Upper lobe of left lung (tissue), 6 donors: ENCODE measurements around the gene LTB. TPM values are rescaled to one million over a fixed set of nuclear protein-coding genes. Genes with fewer than 3 reads are reported as not detected.
"Not testable (repeated sequence)": the region's sequence is repeated elsewhere in the genome, so short reads cannot be mapped to it uniquely, and the experiment has no call there.

Experiments used
- ATAC-seq, 2 donors: fragments of 200-7000 bp; cut with Tn5 transposase; one replicate each; pipeline ENCODE4 v1.9.1; 2022; ENCODE audit warnings: mild to moderate bottlenecking in 2 of 2, moderate library complexity in 2 of 2; ENCODE audit not compliant: low FRiP score in 2 of 2
- DNase-seq, 2 donors: peaks; one replicate each; pipeline ENCODE4 v3.0.0-alpha.2; 2019 to 2020
- H3K27ac ChIP-seq, 4 donors: fragments of 200-600 bp; sonication (generic); one replicate each; pipeline ENCODE4 v1.5.1; 2016 to 2019
- H3K27me3 ChIP-seq, 4 donors: fragments of 200-600 bp; sonication (generic); one replicate each; pipeline ENCODE4 v1.5.1; 2017 to 2019
- H3K36me3 ChIP-seq, 4 donors: fragments of 200-600 bp; sonication (generic); one replicate each; pipeline ENCODE4 v1.5.1; 2016 to 2019
- H3K4me1 ChIP-seq, 4 donors: fragments of 200-600 bp; sonication (generic); one replicate each; pipeline ENCODE4 v1.5.1; 2018 to 2019
- H3K4me3 ChIP-seq, 4 donors: fragments of 200-600 bp; sonication (generic); one replicate each; pipeline ENCODE4 v1.5.1; 2017 to 2019; ENCODE audit warnings: mild to moderate bottlenecking in 2 of 4, moderate library complexity in 1 of 4
- H3K9me3 ChIP-seq, 4 donors: fragments of 200-600 bp; sonication (generic); one replicate each; pipeline ENCODE4 v1.5.1; 2018 to 2019
- CTCF ChIP-seq, 6 experiments: fragments of 450-650 bp in 4 of 6; fragments of 200-600 bp in 2 of 6; sonication (generic) in 2 of 6; IDR thresholded peaks; one replicate each; pipeline ENCODE4 v1.5.1; 2016 to 2019; ENCODE audit warnings: antibody characterized with exemption in 6 of 6
- EP300 ChIP-seq, 4 donors: sonication (generic); formaldehyde crosslinking; IDR thresholded peaks; one replicate each; pipeline ENCODE4 v1.5.1; 2017; ENCODE audit warnings: antibody characterized with exemption in 4 of 4, control low read depth in 2 of 4
- POLR2A ChIP-seq, 4 donors: fragments of 450-650 bp; IDR thresholded peaks; one replicate each; pipeline ENCODE4 v1.5.1; 2016 to 2017; ENCODE audit warnings: antibody characterized with exemption in 4 of 4, mild to moderate bottlenecking in 2 of 4
- POLR2AphosphoS5 ChIP-seq, 2 donors: sonication (generic); formaldehyde crosslinking; IDR thresholded peaks; one replicate each; pipeline ENCODE4 v1.5.1; 2017; ENCODE audit warnings: antibody characterized with exemption in 2 of 2
- WGBS, 2 donors: methylation state at CpG; one replicate each; pipeline ENCODE4 v1.1.5; 2017 to 2018; 5-methylcytosine and 5-hydroxymethylcytosine counted together
- total RNA-seq, 6 donors: library from RNA; depleted of rRNA in 4 of 6; stranded (reverse); fragments of >200 nt in 4 of 6; gene quantifications; one replicate each; pipeline versions ENCODE4 v1.1.0 to v1.2.1, GENCODE V29; 2016 to 2021
- donor health status: DM: no; HTN: no; CAD: no; lungs with moderate emphysema.
- donor health status: DM: no; HTN: yes; CAD: no; lungs with severe emphysema.

Gene LTB
- total RNA-seq, 6 donors from 2014 or later, result 1.3 to 18.7 (median 8.2) TPM; not detected in 3

- H3K4me3 ChIP-seq, result no peak overlapping the region
- ATAC-seq (no peak), DNase-seq (no peak)
- WGBS, 2 donors, result 67 to 79% methylated on average over 3 of the region's 3 CpGs
- H3K27ac ChIP-seq, result no peak overlapping the region
- H3K36me3 ChIP-seq, result peaks cover 0 to 48% (median 22%) of the 10 kb centered on the region in 4 donors
- no peaks in the 10 kb centered on the region for H3K9me3 ChIP-seq
- peaks cover 36 to 40% (median 38%) of the 10 kb centered on the region in 4 donors for H3K4me1 ChIP-seq
- no peaks in the 10 kb centered on the region for H3K27me3 ChIP-seq
- TF ChIP-seq POLR2AphosphoS5 (IDR thresholded peaks at IDR 0.05), result no peak
- TF ChIP-seq EP300 (IDR thresholded peaks at IDR 0.05), result no peak
- TF ChIP-seq CTCF (IDR thresholded peaks at IDR 0.05), result no peak
- no peak for TF ChIP-seq POLR2A (IDR thresholded peaks at IDR 0.05)
Measured at GRCh38 chr6:31556307-31556706, 25.9 kb downstream of the LTB start.

- Histone ChIP-seq H3K36me3 (peaks cover 0 to 42% (median 12%) of the 10 kb centered on the region in 4 donors), H3K27ac (peak overlapping the region in 2 of 4 donors; percentile 24 to 34), H3K4me1 (peaks cover 12 to 25% (median 17%) of the 10 kb centered on the region in 4 donors)
- H3K4me3 ChIP-seq, H3K27me3 ChIP-seq, H3K9me3 ChIP-seq: not testable (repeated sequence)
- peak; percentile 25 to 75 (median 52) for TF ChIP-seq CTCF (IDR thresholded peaks at IDR 0.05)
- 37 to 44% methylated on average over 5 of the region's 5 CpGs for WGBS, 2 donors
- ATAC-seq (peak in 1 of 2 donors; percentile 22), DNase-seq (peak in 1 of 2 donors; percentile 82)
Measured at GRCh38 chr6:31551371-31551770, 30.9 kb downstream of the LTB start.

DNA sequence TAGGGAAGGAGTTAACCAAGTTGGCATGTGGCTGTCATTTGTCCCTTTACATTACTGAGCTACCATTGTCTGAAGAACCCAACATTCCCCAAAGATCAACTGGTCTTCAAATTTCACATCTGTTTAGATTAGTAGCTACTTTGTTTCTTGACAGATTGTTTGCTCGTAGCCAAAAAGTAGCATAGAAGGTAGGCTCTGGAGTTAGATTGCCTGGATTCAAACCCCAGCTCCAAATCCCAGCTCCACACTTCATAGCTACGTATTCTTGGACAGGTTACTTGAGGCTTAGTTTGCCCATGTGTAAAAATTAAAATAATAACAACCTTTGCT is 33.7 kb downstream of the LTB start:
- 98 to 100% methylated on average over 2 of the region's 2 CpGs for WGBS, 2 donors
- no peak for TF ChIP-seq EP300 (IDR thresholded peaks at IDR 0.05)
- TF ChIP-seq POLR2A (IDR thresholded peaks at IDR 0.05), result no peak
- TF ChIP-seq POLR2AphosphoS5 (IDR thresholded peaks at IDR 0.05), result no peak
- no peak for TF ChIP-seq CTCF (IDR thresholded peaks at IDR 0.05)
- Histone ChIP-seq H3K27ac (peak overlapping the region; percentile 79 to 87 (median 83)), H3K4me1 (peaks cover 12 to 27% (median 18%) of the 10 kb centered on the region in 4 donors), H3K27me3 (no peaks in the 10 kb centered on the region), H3K9me3 (no peaks in the 10 kb centered on the region), H3K36me3 (peaks cover 0 to 30% (median 10%) of the 10 kb centered on the region in 4 donors), H3K4me3 (peak overlapping the region in 2 of 4 donors; percentile 45 to 54)
- DNase-seq (no peak), ATAC-seq (no peak)

DNA sequence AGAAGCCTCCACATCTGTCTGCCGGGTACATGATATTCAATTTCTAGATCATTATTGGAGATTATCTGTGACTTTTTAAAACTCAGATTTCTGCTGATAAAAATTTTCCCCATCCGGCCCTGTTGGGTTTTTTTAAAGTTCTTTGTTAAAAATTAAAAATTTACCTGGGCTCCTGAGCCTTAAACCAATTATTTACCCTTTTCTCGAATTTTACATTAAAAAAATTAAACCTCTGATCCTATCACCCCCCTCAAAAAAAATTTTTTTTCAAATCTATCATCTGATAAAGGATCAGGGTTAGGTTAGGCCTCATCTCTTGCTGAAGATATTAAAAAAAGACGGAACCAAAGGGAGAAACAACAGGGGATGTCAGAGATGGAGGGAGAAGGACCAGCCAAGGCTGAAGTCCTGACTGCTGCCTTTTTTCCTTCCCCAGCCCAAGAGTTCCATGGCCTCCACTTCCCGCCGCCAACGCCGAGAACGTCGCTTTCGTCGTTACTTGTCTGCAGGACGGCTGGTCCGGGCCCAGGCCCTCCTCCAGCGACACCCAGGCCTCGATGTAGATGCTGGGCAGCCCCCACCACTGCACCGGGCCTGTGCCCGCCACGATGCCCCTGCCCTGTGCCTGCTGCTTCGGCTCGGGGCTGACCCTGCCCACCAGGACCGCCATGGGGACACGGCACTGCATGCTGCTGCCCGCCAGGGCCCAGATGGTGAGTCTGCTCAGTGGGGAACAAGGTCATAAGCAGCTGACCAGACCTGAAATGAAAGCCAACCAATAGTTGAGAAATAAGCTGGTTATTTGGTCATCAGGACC is 34.3 kb downstream of the LTB start:
- H3K4me3 ChIP-seq, result peak overlapping the region in 3 of 4 donors; percentile 42 to 54 (median 45)
- peak in 1 of 2 donors; percentile 85 for DNase-seq
- H3K9me3 ChIP-seq, result no peaks in the 10 kb centered on the region
- TF ChIP-seq EP300 (IDR thresholded peaks at IDR 0.05) (no peak), CTCF (IDR thresholded peaks at IDR 0.05) (no peak), POLR2AphosphoS5 (IDR thresholded peaks at IDR 0.05) (no peak), POLR2A (IDR thresholded peaks at IDR 0.05) (no peak)
- 70% methylated on average over 17 to 24 of the region's 24 CpGs for WGBS, 2 donors
- peak overlapping the region; percentile 79 to 87 (median 83) for H3K27ac ChIP-seq
- H3K27me3 ChIP-seq, result no peaks in the 10 kb centered on the region
- peaks cover 13 to 30% (median 20%) of the 10 kb centered on the region in 4 donors for H3K4me1 ChIP-seq
- ATAC-seq, result peak in 1 of 2 donors; percentile 1
- peaks cover 0 to 24% (median 10%) of the 10 kb centered on the region in 4 donors for H3K36me3 ChIP-seq
